A549 treated with AZD2906 at 1 μM for 4 hours (cell line): ENCODE data around the gene ZNF471. TPM values are rescaled to one million over a fixed set of nuclear protein-coding genes. Genes with fewer than 3 reads are reported as not detected.

Experiments
- total RNA-seq: library from RNA; stranded (reverse); fragments of 200-300 nt; extraction: Qiagen RNA extraction; gene quantifications from 5 replicates; pipeline ENCODE4 v1.2.3, GENCODE V29; 2022

The ZNF471 gene
- 0.02 to 0.07 TPM (median 0.05 TPM) in 5 replicates for total RNA-seq

GRCh38 chr19:56507446-56508289, at the start of gene ZNF471:
TSS of gene ZNF471 (plus strand) at chr19:56507855. CDS start at chr19:56511572, 3,717 bp downstream.

DNA sequence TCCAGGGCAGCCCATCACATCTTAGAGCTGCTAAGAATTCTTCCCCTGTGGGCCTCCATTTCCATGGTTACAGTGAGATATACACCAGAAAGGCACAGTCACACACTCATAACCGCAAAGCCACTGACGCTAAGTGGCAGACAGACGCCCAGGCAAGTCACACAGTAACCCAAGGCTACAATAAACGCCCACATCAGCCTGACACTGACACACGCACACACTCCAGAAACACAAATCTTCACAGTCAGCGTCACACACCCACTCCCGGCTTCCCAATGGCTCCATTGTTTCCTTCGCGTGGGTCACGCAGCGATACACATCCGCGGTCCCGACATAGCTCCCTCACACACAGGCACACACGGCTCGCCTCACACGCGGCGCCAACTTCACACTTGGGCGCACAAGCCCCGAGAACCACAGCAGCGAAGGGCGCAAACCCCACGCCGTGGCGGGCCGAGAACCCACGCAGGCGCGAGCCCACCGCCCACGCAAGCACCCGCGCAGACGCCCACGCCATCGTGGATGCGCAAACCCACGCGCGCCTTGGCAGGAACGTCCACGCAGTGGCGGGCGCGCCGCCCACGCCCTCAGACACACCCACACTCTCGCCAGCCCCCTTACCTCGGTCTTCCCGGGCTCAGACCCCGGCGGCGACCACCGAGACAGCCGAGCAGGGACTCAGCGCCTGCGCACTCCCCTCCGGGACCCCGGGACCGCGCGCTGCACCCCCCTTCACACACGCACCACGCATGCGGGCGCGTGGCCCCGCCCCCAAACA, 30.8 kb upstream of the ZNF471 start, which contains the start of gene ZNF667:
Gene ZNF667 (minus strand): TSS at position 695 of the 778 bp plus-strand sequence. CDS start 14,975 bp downstream, outside the sequence.

DNA sequence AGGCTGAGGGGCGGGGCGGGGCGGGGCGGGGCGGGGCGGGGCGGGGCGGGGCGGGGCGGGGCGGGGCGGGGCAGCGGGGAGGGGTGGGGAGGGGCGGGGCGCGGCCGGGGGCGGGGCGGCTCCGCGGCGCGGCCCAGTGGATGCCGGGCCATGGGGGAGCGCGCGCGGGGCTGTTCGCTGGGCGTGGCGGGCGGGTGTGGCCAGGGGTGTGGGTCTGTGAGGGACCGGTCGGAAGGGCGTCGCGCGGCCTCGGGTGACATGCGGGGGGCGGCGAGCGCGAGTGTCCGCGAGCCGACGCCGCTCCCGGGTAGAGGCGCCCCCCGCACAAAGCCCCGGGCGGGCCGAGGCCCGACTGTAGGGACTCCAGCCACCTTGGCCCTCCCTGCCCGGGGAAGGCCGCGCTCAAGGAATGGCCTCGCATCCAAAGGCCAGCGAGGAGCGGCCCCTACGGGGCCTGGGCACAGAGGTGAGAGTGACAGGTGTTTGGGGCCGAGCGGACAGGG, 31.2 kb downstream of the ZNF471 start, which contains the start of gene ZFP28:
Gene ZFP28 (plus strand): TSS at position 188 of the 503 bp plus-strand sequence. CDS start 71 bp downstream, at position 259.

DNA sequence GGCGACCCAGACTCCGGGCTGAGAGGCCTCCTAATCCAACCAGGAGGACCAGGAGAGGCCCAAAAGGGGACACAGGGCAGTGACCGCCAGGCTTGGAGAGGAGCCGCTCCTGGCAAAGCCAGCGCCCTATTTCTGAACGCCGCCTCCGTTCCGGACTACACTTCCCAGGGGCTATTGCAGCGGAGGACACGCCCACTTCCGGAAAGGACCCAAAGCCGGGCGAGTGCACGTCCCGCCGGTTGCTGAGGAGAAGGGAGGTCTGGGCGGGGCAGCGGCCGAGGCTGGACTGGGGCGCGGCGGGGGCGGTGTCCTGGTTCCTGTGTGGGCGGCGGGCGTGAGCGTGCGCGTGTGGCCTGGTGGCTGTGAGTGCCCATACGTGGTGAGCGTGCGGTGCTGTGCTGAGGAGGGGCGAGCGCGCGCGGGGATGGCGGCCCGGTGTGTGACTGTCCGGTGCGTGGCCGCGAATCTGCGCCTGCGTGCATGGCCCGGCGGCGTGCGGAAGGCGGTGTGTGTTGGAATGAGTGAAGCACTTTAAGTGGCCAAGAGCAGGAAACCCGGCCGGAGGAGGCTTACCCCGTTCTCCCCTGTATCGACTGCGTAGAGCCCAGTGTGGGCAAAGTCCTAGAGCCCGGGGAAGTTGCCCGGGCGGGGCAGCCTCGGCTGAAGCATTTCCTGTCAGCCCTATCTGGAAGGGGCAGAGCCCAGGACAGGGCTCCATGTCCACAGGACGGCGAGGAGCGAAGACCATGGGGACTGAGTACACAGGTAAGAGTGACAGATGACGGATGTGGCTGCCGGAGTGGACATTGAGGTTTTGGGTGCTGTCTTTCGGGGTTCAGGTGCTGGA, 59.8 kb downstream of the ZNF471 start, which contains the start of gene ZNF470:
Gene ZNF470 (plus strand): TSS at position 195 of the 847 bp plus-strand sequence. CDS start 2,844 bp downstream, outside the sequence.

Other genes starting within 250 kb of the ZNF471 start
- gene EDDM13, start 235.1 kb upstream of the ZNF471 start, total RNA-seq, result not detected in 5 replicates
- 7.5 to 9.0 TPM (median 8.3 TPM) in 5 replicates for gene ZSCAN5A, start 193.0 kb upstream of the ZNF471 start, total RNA-seq
- 0.91 to 1.1 TPM (median 1.0 TPM) in 5 replicates for gene ZNF582, start 114.3 kb upstream of the ZNF471 start, total RNA-seq
- gene ZNF583, start 103.5 kb upstream of the ZNF471 start, total RNA-seq, result 1.7 to 2.4 TPM (median 2.2 TPM) in 5 replicates
- gene ZNF667, start 30.5 kb upstream of the ZNF471 start, total RNA-seq, result not detected in 5 replicates
- gene ZFP28, start 31.1 kb downstream of the ZNF471 start, total RNA-seq, result 2.7 to 4.4 TPM (median 3.8 TPM) in 5 replicates
- gene ZNF470, start 59.6 kb downstream of the ZNF471 start, total RNA-seq, result 1.3 to 1.7 TPM (median 1.5 TPM) in 5 replicates
- gene ZNF71, start 87.4 kb downstream of the ZNF471 start, total RNA-seq, result 10.0 to 12.4 TPM (median 11.7 TPM) in 5 replicates
- gene SMIM17, start 135.3 kb downstream of the ZNF471 start, total RNA-seq, result 0.08 to 0.11 TPM in 2 of 5 replicates, not detected in the others
- not detected in 5 replicates for gene ZNF835, start 163.9 kb downstream of the ZNF471 start, total RNA-seq